Effector memory CD4-positive, alpha-beta T cell (primary cell): Measurements from ENCODE around the gene NSUN4.
"Not testable (repeated sequence)": the region's sequence is repeated elsewhere in the genome, so short reads cannot be mapped to it uniquely, and the experiment has no call there.

ENCODE experiments used
- DNase-seq, 3 donors: peaks; one replicate each; pipeline ENCODE4 v3.0.0-alpha.2; 2020
- H3K27ac ChIP-seq: 2 replicates; pipeline ENCODE4 v1.7.0; 2013; ENCODE audit warnings: mild to moderate bottlenecking, low read length, moderate library complexity; ENCODE audit not compliant: insufficient read depth, poor library complexity, severe bottlenecking
- H3K27me3 ChIP-seq: replicated peaks from 2 replicates; pipeline ENCODE4 v1.7.0; 2013; ENCODE audit warnings: mild to moderate bottlenecking, low read length; ENCODE audit not compliant: insufficient read depth, control insufficient read depth, poor library complexity, severe bottlenecking
- H3K36me3 ChIP-seq: 2 replicates; pipeline ENCODE4 v1.7.0; 2013; ENCODE audit warnings: mild to moderate bottlenecking, low read length, moderate library complexity; ENCODE audit not compliant: control insufficient read depth, insufficient read depth
- H3K4me1 ChIP-seq: 2 replicates; pipeline ENCODE4 v1.7.0; 2013; ENCODE audit warnings: low read length, mild to moderate bottlenecking; ENCODE audit not compliant: control insufficient read depth, insufficient read depth, poor library complexity, severe bottlenecking
- H3K4me3 ChIP-seq: 2 replicates; pipeline ENCODE4 v1.7.0; 2013; ENCODE audit warnings: low read length, low read depth, mild to moderate bottlenecking; ENCODE audit not compliant: insufficient read depth, poor library complexity, severe bottlenecking
- H3K9me3 ChIP-seq: 2 replicates; pipeline ENCODE4 v1.7.0; 2013; ENCODE audit warnings: mild to moderate bottlenecking, low read length, moderate library complexity; ENCODE audit not compliant: control insufficient read depth

Gene NSUN4

DNA sequence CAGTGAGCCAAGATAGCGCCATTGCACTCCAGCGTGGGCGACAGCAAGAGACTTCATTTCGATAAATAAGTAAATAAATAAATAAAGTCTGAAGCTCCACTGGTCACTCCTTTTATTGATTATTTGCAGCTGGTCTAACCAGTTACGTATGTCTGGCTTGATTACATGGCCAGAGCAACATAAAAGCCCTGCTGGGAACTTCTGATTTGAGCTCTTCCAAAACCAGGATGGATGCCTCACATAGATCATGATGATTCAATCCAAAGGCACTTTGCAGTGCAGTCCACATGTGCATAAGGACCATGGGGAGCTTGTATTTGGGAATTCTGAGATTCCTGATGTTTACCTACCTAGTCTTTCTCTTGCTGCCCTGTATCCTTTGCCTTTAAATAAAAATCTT lies 24.0 kb downstream of the NSUN4 start:
- Histone ChIP-seq H3K36me3 (peaks cover 38% of the 10 kb centered on the region), H3K27me3 (no peaks in the 10 kb centered on the region), H3K27ac (no peak overlapping the region), H3K9me3 (no peaks in the 10 kb centered on the region), H3K4me1 (no peaks in the 10 kb centered on the region), H3K4me3 (no peak overlapping the region)
- DNase-seq, result no peak

GRCh38 chr1:46365796-46366195 lies 25.2 kb downstream of the NSUN4 start:
- not testable (repeated sequence) for H3K4me3 ChIP-seq, H3K27me3 ChIP-seq, DNase-seq, H3K9me3 ChIP-seq, H3K4me1 ChIP-seq, H3K27ac ChIP-seq
- peaks cover 32% of the 10 kb centered on the region for H3K36me3 ChIP-seq

- Histone ChIP-seq H3K27ac (no peak overlapping the region), H3K27me3 (no peaks in the 10 kb centered on the region), H3K36me3 (peaks cover 19% of the 10 kb centered on the region), H3K4me1 (no peaks in the 10 kb centered on the region), H3K4me3 (no peak overlapping the region), H3K9me3 (no peaks in the 10 kb centered on the region)
- DNase-seq, result no peak
Observed at GRCh38 chr1:46367072-46367471, 26.5 kb downstream of the NSUN4 start.

DNA sequence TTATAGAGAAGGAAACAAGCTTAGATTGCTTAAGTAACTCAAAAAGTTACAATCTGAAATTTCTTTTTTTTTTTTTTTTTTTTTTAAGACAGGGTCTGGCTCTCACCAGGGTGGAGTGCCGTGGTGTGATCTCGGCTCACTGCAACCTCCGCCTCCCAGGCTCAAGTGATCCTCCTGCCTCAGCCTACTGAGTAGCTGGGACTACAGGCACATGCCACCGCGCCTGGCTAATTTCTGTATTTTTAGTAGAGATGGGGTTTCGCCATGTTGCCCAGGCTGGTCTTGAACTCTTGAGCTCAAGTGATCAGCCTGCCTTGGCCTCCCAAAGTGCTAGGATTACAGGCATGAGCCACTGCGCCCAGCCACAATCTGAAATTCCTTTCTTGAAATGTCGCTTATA lies 27.1 kb downstream of the NSUN4 start:
- not testable (repeated sequence) for H3K4me1 ChIP-seq, H3K9me3 ChIP-seq, H3K27me3 ChIP-seq, H3K27ac ChIP-seq, H3K4me3 ChIP-seq, DNase-seq
- peaks cover 15% of the 10 kb centered on the region for H3K36me3 ChIP-seq

DNA sequence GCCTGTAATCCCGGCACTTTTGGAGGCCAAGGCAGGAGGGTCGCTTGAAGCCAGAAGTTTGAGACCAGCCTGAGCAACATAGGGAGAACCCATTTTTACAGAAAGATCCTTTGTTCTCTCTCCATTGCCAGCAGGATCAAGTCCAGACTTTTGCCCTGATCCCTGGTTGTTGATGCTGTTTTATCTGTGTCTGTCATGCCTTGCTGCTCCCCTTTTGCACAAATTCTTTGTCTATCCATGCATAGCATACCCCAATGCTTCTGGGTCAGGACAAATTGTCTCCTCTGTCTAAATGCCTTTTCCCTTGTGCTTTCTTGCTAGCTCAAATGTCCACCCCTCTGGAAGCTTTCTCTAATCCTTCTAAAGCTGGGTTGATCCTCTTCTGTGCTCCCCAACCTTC lies 28.2 kb downstream of the NSUN4 start:
- Histone ChIP-seq H3K4me3 (no peak overlapping the region), H3K4me1 (no peaks in the 10 kb centered on the region), H3K27ac (no peak overlapping the region), H3K27me3 (no peaks in the 10 kb centered on the region), H3K9me3 (no peaks in the 10 kb centered on the region), H3K36me3 (peaks cover 6% of the 10 kb centered on the region)
- no peak for DNase-seq

- DNase-seq, result no peak
- Histone ChIP-seq H3K4me1 (no peaks in the 10 kb centered on the region), H3K4me3 (no peak overlapping the region), H3K27me3 (no peaks in the 10 kb centered on the region), H3K27ac (no peak overlapping the region), H3K9me3 (no peaks in the 10 kb centered on the region), H3K36me3 (peaks cover 2% of the 10 kb centered on the region)
Observed at GRCh38 chr1:46369542-46370213, 29.1 kb downstream of the NSUN4 start.

DNA sequence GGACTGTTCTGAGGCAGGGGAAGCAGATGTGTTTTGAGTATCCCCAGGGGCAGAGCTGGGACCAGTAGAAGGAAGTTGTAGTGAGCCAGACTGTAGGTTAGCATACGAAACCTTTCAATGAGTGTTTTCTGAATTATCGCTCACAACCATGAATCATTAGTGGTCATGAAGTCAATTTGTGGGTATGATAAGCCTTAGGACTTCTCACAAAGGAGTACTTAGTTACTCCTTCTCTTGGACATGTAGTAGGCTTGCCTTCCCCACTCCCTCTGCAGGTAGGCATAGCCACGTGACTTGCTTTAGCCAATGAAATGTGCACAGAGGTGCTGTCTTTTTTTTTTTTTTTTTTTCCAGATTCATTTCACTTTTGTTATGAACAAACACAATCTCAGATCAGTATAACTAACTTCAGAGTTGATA lies 29.6 kb downstream of the NSUN4 start:
- no peaks in the 10 kb centered on the region for H3K9me3 ChIP-seq
- H3K27me3 ChIP-seq, result no peaks in the 10 kb centered on the region
- no peaks in the 10 kb centered on the region for H3K4me1 ChIP-seq
- no peak for DNase-seq
- H3K27ac ChIP-seq, result no peak overlapping the region
- no peaks in the 10 kb centered on the region for H3K36me3 ChIP-seq
- no peak overlapping the region for H3K4me3 ChIP-seq

DNA sequence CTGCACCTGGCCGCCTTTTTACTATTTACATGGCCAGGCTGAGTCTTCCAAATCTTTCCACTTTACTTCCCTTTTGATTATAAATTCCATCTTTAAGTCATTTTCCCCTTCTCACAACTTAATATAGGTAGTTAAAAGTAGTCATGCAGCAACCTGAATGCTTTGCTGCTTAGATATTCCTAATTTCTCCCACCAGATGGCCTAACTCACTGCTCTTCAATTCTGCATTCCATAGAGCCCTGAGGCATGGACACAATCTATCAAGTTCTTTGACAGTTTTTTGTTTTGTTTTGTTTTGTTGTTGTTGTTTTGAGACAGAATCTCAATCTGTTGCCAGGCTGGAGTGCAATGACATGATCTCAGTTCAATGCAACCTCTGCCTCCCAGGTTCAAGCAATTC lies 31.8 kb downstream of the NSUN4 start:
- Histone ChIP-seq H3K4me1 (no peaks in the 10 kb centered on the region), H3K9me3 (no peaks in the 10 kb centered on the region), H3K27ac (no peak overlapping the region), H3K27me3 (no peaks in the 10 kb centered on the region), H3K36me3 (no peaks in the 10 kb centered on the region), H3K4me3 (no peak overlapping the region)
- DNase-seq, result no peak

DNA sequence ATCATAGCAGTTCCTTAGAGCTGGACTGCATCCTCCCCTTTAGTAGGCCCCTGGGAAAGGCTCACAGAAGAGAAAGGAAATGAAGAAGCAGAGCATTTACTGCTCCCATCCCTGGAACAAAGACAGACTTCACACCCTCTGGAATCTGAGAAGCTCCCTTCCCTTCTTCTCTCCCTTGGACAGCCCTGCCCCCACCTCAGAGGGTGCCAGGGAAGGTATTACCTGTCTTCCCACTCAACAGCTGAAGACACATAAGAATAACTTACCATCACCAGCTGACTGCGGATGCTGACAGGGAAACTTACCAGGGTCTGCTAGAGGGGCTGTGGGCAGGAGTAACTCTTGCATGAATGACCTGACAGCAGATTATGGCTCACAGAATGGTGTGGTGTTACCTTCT lies 39.4 kb downstream of the NSUN4 start:
- H3K36me3 ChIP-seq, result no peaks in the 10 kb centered on the region
- no peaks in the 10 kb centered on the region for H3K4me1 ChIP-seq
- no peaks in the 10 kb centered on the region for H3K27me3 ChIP-seq
- no peak overlapping the region for H3K27ac ChIP-seq
- no peak overlapping the region for H3K4me3 ChIP-seq
- H3K9me3 ChIP-seq, result no peaks in the 10 kb centered on the region
- no peak for DNase-seq

DNA sequence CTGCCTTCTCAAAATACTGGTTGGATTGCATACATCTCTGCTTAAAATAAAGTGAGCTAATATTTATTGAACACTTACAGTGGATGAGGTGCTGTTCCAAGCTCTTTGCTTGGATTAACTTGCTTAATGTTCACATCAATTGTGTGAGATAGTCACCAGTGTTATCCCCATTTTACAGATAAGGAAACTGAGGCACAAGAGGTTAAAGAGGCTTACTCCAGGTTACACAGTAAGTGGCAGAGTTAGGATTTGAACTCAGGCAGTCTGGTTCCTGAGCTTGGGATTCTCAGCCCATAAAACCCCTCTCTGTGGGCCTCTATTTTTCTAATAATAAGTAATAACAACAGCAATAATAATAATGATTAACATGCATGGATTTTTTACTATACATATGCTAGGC lies 39.9 kb downstream of the NSUN4 start:
- Histone ChIP-seq H3K4me3 (no peak overlapping the region), H3K9me3 (no peaks in the 10 kb centered on the region), H3K4me1 (no peaks in the 10 kb centered on the region), H3K27ac (no peak overlapping the region), H3K27me3 (no peaks in the 10 kb centered on the region), H3K36me3 (no peaks in the 10 kb centered on the region)
- DNase-seq, result no peak
